GM19467 (cell line): ENCODE measurements around the gene PSD2.

Source experiments
- ATAC-seq: cut with Tn5 transposase; IDR thresholded peaks from one replicate; pipeline ENCODE4 v1.9.1; 2021; ENCODE audit warnings: mild to moderate bottlenecking, moderate library complexity; ENCODE audit not compliant: unreplicated experiment

Gene PSD2

GRCh38 chr5:139763280-139763929 lies 32.2 kb upstream of the PSD2 start:
- no peak for ATAC-seq

- ATAC-seq = no peak
Observed at GRCh38 chr5:139763930-139764791, 31.4 kb upstream of the PSD2 start.

- ATAC-seq = no peak
Observed at GRCh38 chr5:139764886-139765408, 30.7 kb upstream of the PSD2 start.

- ATAC-seq = peak; percentile 63
Observed at GRCh38 chr5:139765409-139766217, 30.0 kb upstream of the PSD2 start.

- no peak for ATAC-seq
Observed at GRCh38 chr5:139767960-139768359, 27.6 kb upstream of the PSD2 start.

- no peak for ATAC-seq
Observed at GRCh38 chr5:139768807-139769465, 26.7 kb upstream of the PSD2 start.

GRCh38 chr5:139769477-139769876 lies 26.1 kb upstream of the PSD2 start:
- no peak for ATAC-seq

- ATAC-seq = no peak
Observed at GRCh38 chr5:139770722-139771121, 24.9 kb upstream of the PSD2 start.

GRCh38 chr5:139772089-139772791 lies 23.4 kb upstream of the PSD2 start:
- ATAC-seq = no peak

GRCh38 chr5:139772927-139773690 lies 22.5 kb upstream of the PSD2 start:
- ATAC-seq = no peak

- ATAC-seq = peak; percentile 77
Observed at GRCh38 chr5:139774980-139775661, 20.5 kb upstream of the PSD2 start.

- ATAC-seq = no peak
Observed at GRCh38 chr5:139775872-139776271, 19.7 kb upstream of the PSD2 start.

- ATAC-seq = no peak
Observed at GRCh38 chr5:139776861-139777260, 18.7 kb upstream of the PSD2 start.

GRCh38 chr5:139783436-139783965 lies 12.1 kb upstream of the PSD2 start:
- no peak for ATAC-seq

GRCh38 chr5:139784488-139784887 lies 11.1 kb upstream of the PSD2 start:
- ATAC-seq = no peak

- ATAC-seq = no peak
Observed at GRCh38 chr5:139787257-139787567, 8.4 kb upstream of the PSD2 start.

- ATAC-seq = peak; percentile 54
Observed at GRCh38 chr5:139787568-139788293, 7.9 kb upstream of the PSD2 start.

GRCh38 chr5:139788294-139788910 lies 7.2 kb upstream of the PSD2 start:
- ATAC-seq = no peak
